HepG2 (cell line): ENCODE measurements around the gene TAF6. TPM values are rescaled to one million over a fixed set of nuclear protein-coding genes. Genes with fewer than 3 reads are reported as not detected.

Experiments
- ATAC-seq: fragments of 200-7000 bp; cut with Tn5 transposase; 3 replicates; pipeline ENCODE4 v1.9.1; 2020; ENCODE audit warnings: mild to moderate bottlenecking, moderate library complexity
- BruUV-seq: library from RNA; stranded (reverse); fragments of 400-500 nt; replicated peaks from 2 replicates; lab custom pipeline; 2021; lab: Mats Ljungman, UMichigan
- CTCF ChIA-PET: fragments of 300-600 bp; formaldehyde crosslinking; extraction: SDS; loops from one replicate; lab custom pipeline; 2021; ENCODE audit warnings: low total read pairs, inconsistent platforms, low intra/inter-chr PET ratio; lab: Yijun Ruan, JAX
- POLR2A ChIA-PET: fragments of 350-600 bp; sonication (Branson Sonifier 250); formaldehyde crosslinking; loops from one replicate; lab custom pipeline; 2020; ENCODE audit warnings: antibody characterized with exemption, inconsistent platforms; lab: Yijun Ruan, JAX
- DNase-seq: peaks from one replicate; pipeline ENCODE4 v3.0.0-alpha.2; 2015; ENCODE audit warnings: low spot score
- FAIRE-seq: peaks from 3 replicates; lab custom pipeline; 2011; peaks lifted over from hg19 to GRCh38; lab: Jason Lieb, UNC
- H2AFZ ChIP-seq: one replicate; pipeline ENCODE4 v1.6.1; 2011; ENCODE audit warnings: low read length, inconsistent platforms
- H3K27ac ChIP-seq: fragments of 300-600 bp; 3 replicates; pipeline ENCODE4 v1.8.0; 2011; ENCODE audit warnings: mixed run types, mild to moderate bottlenecking, mixed read lengths, low read length, inconsistent platforms; ENCODE audit not compliant: insufficient read depth; ENCODE audit errors: extremely low read length
- H3K27me3 ChIP-seq, 2 experiments: fragments of 200-600 bp in 1 of 2; 2 replicates in 1 of 2; 3 replicates in 1 of 2; pipeline versions ENCODE4 v1.6.0 to v1.8.0; 2011; ENCODE audit warnings: low read length in 2 of 2, mild to moderate bottlenecking in 2 of 2, moderate library complexity in 2 of 2, inconsistent platforms in 1 of 2; ENCODE audit not compliant: insufficient read depth in 2 of 2, control insufficient read depth in 1 of 2
- H3K36me3 ChIP-seq, 2 experiments: fragments of 200-600 bp in 1 of 2; replicated peaks in 1 of 2; 2 replicates in 1 of 2; 3 replicates in 1 of 2; pipeline versions ENCODE4 v1.5.1 to v1.8.0; 2011; ENCODE audit warnings: low read length in 2 of 2, inconsistent platforms in 1 of 2; ENCODE audit not compliant: insufficient read depth in 2 of 2, control insufficient read depth in 1 of 2
- H3K4me1 ChIP-seq: 2 replicates; pipeline ENCODE4 v1.5.1; 2012; ENCODE audit warnings: low read length, inconsistent platforms; ENCODE audit not compliant: insufficient read depth
- H3K4me2 ChIP-seq: 2 replicates; pipeline ENCODE4 v1.6.0; 2011; ENCODE audit warnings: low read depth, low read length, inconsistent platforms
- H3K4me3 ChIP-seq, 3 experiments: fragments of 200-600 bp in 1 of 3; sonication (generic), shearing (Covaris generic) in 1 of 3; replicated peaks in 1 of 3; 2 replicates each; pipeline ENCODE4 v1.5.1; 2011 to 2016; ENCODE audit warnings: low read length in 3 of 3, inconsistent platforms in 2 of 3, low read depth in 2 of 3, mild to moderate bottlenecking in 2 of 3, control low read depth in 1 of 3, mixed read lengths in 1 of 3; ENCODE audit not compliant: insufficient read depth in 1 of 3
- H3K79me2 ChIP-seq: one replicate; pipeline ENCODE4 v1.6.1; 2011; ENCODE audit warnings: low read length, inconsistent platforms; ENCODE audit not compliant: insufficient read depth
- H3K9ac ChIP-seq: 2 replicates; pipeline ENCODE4 v1.6.0; 2011; ENCODE audit warnings: mild to moderate bottlenecking, low read depth, low read length, inconsistent platforms; ENCODE audit not compliant: insufficient read depth
- H3K9me3 ChIP-seq: 2 replicates; pipeline ENCODE4 v1.5.1; 2012; ENCODE audit warnings: mild to moderate bottlenecking, low read length
- H4K20me1 ChIP-seq: 2 replicates; pipeline ENCODE4 v1.6.0; 2011; ENCODE audit warnings: inconsistent platforms, mild to moderate bottlenecking, low read length, moderate library complexity; ENCODE audit not compliant: insufficient read depth
- DRAP1 ChIP-seq: IDR thresholded peaks from 2 replicates; pipeline ENCODE4 v1.6.1; 2016; ENCODE audit warnings: missing genetic modification reagents, missing compliant biosample characterization
- ETS1 ChIP-seq: sonication (generic); formaldehyde crosslinking; IDR thresholded peaks from 2 replicates; pipeline ENCODE4 v1.4.0; 2020; ENCODE audit warnings: missing genetic modification reagents
- MTA3 ChIP-seq: sonication (generic); formaldehyde crosslinking; IDR thresholded peaks from 2 replicates; pipeline ENCODE4 v1.4.0; 2020; ENCODE audit warnings: missing genetic modification reagents
- RELA ChIP-seq: sonication (generic); formaldehyde crosslinking; IDR thresholded peaks from 2 replicates; pipeline ENCODE4 v1.4.0; 2020; ENCODE audit warnings: missing genetic modification reagents
- ZMYM3 ChIP-seq: sonication (generic); formaldehyde crosslinking; IDR thresholded peaks from 2 replicates; pipeline ENCODE4 v1.5.1; 2020; ENCODE audit warnings: mild to moderate bottlenecking, missing genetic modification reagents
- ZNF367 ChIP-seq: sonication (generic); formaldehyde crosslinking; IDR thresholded peaks from 2 replicates; pipeline ENCODE4 v1.4.0; 2020; ENCODE audit warnings: missing genetic modification reagents, borderline replicate concordance
- ZNF431 ChIP-seq: sonication (generic); formaldehyde crosslinking; IDR thresholded peaks from 2 replicates; pipeline ENCODE4 v1.9.0; 2022; ENCODE audit warnings: missing genetic modification reagents, low read depth, mild to moderate bottlenecking, borderline replicate concordance
- ZNF768 ChIP-seq: sonication (generic); formaldehyde crosslinking; IDR thresholded peaks from 2 replicates; pipeline ENCODE4 v1.4.0; 2020; ENCODE audit warnings: missing genetic modification reagents
- ZXDC ChIP-seq: sonication (generic); formaldehyde crosslinking; IDR thresholded peaks from 2 replicates; pipeline ENCODE4 v1.5.0; 2020; ENCODE audit warnings: mild to moderate bottlenecking, missing genetic modification reagents
- WGBS: methylation state at CpG from one replicate; pipeline ENCODE4 v1.1.6; 2017; ENCODE audit warnings: low lambda C conversion rate; 5-methylcytosine and 5-hydroxymethylcytosine counted together
- in situ Hi-C: cut with HindIII; loops from 2 replicates; pipeline ENCODE4 v1.10.0; 2017; ENCODE audit warnings: low pct_unique_long_range_greater_than_20kb; ENCODE audit not compliant: extremely low pct_ligation_motif_present
- intact Hi-C: fragments of 100-400 bp; cut with micrococcal nuclease; formaldehyde crosslinking; loops from one replicate; pipeline ENCODE4 v1.10.0; 2022; ENCODE audit not compliant: unreplicated experiment
- polyA plus RNA-seq, 8 experiments: library from polyadenylated mRNA; depleted of rRNA in 3 of 8; stranded (reverse) in 7 of 8; unstranded in 1 of 8; fragments of >200 nt; fragmentation: Illumina TruSeq in 4 of 8; extraction: Trizol in 4 of 8; gene quantifications; 2 replicates each; pipeline versions ENCODE4 v1.2.1 to v1.2.3, GENCODE V29; 2011 to 2016; ENCODE audit warnings: low read depth in 4 of 8, missing spikeins in 1 of 8, mixed read lengths in 1 of 8; ENCODE audit not compliant: insufficient read depth in 1 of 8
- total RNA-seq, 5 experiments: library from RNA; depleted of rRNA; stranded (reverse); fragments of >200 nt; fragmentation: Illumina TruSeq; extraction: Trizol; gene quantifications; 2 replicates each; pipeline ENCODE4 v1.2.3, GENCODE V29; 2016; ENCODE audit warnings: low read depth in 1 of 5

The TAF6 gene
- total and polyA plus RNA-seq, 2 of the 13 experiments (the other 11 are each of a cell fraction or from before 2014, with no cell fraction given) = 12.9 to 18.8 TPM

GRCh38 chr7:100156331-100157068, 37.3 kb upstream of the TAF6 start (continued):
- TF ChIP-seq ZXDC (CRISPR knock-in tag) (no peak), MTA3 (CRISPR knock-in tag) (no peak)

- no peak for TF ChIP-seq ETS1
- TF ChIP-seq ZNF768 (CRISPR knock-in tag) = peak; percentile 93
- no peak for TF ChIP-seq ZNF431 (CRISPR knock-in tag)
- TF ChIP-seq ZNF367 = no peak
- no peak for TF ChIP-seq DRAP1
- peak; percentile 55 for TF ChIP-seq ZMYM3 (CRISPR knock-in tag)
- TF ChIP-seq RELA = no peak
- in situ Hi-C loops = no loop called here
- no peak overlapping the region for H3K4me2 ChIP-seq
- no peak for FAIRE-seq
- H3K9ac ChIP-seq = no peak overlapping the region
- H3K27me3 ChIP-seq = peaks cover 0 to 4% of the 10 kb centered on the region in 2 experiments; a peak in 1 of 5 replicates
- no peak overlapping the region for H3K27ac ChIP-seq
- DNase-seq = no peak
- H2AFZ ChIP-seq = no peak overlapping the region
- H3K4me3 ChIP-seq = no peak overlapping the region
- peaks cover 68% of the 10 kb centered on the region for H3K4me1 ChIP-seq
- peaks cover 6 to 24% of the 10 kb centered on the region in 2 experiments for H3K36me3 ChIP-seq
- peaks cover 6% of the 10 kb centered on the region; the same call in 1 of the 2 replicates for H4K20me1 ChIP-seq
- intact Hi-C loops = no loop called here
- no peaks in the 10 kb centered on the region for H3K9me3 ChIP-seq
- 94% methylated on average over 20 of the region's 20 CpGs for WGBS
- no TSS peak for BruUV-seq
- CTCF ChIA-PET = no interaction called here
- POLR2A ChIA-PET = no interaction called here
- no peak for ATAC-seq
- peaks cover 2% of the 10 kb centered on the region for H3K79me2 ChIP-seq
Measured at GRCh38 chr7:100155553-100156317, 36.6 kb upstream of the TAF6 start.
